Regular cardiac myocyte (primary cell): ENCODE results near the gene PHYH. TPM values are rescaled to one million over a fixed set of nuclear protein-coding genes. Genes with fewer than 3 reads are reported as not detected.

ENCODE experiments used
- total RNA-seq: library from RNA; depleted of rRNA; stranded (reverse); fragments of >200 nt; gene quantifications from 2 replicates; pipeline ENCODE4 v1.2.3, GENCODE V29; 2014

The PHYH gene
- 18.6 and 24.0 TPM in 2 replicates for total RNA-seq

GRCh38 chr10:13299437-13300287, at the start of gene PHYH:
Gene PHYH, minus strand, starts transcription at chr10:13300064. Its CDS starts 22 bp downstream, at chr10:13300042.

GRCh38 chr10:13348216-13349017, 48.6 kb upstream of the PHYH start, which contains the start of gene SEPHS1:
Gene SEPHS1, minus strand, starts transcription at chr10:13348293. Its CDS starts 3,343 bp downstream, at chr10:13344950.

DNA sequence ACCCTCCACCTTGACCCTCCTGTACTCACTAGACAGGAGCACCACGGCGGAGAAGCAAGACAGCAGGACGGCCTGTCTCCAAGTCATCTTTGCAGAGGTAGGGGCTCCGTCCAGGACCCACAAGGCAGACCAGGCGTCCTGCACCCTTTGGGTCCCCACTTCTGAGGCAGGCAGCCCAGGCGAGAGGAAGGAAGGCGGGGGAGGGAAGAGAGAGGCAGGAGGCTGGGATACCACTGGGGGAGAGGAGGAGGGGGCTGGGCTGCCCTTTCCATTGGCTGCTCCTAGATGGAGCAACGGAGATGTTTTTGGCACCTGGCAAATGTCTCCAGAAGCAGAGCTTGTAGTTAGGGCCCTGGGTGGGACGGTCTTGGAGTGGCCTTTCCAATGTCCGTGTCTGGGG, 65.7 kb downstream of the PHYH start, which contains the start of gene UCMA:
TSS of gene UCMA (minus strand) at position 203 of the 400 bp plus-strand sequence. CDS start at position 87, 116 bp downstream.

Other genes with a start within 250 kb of the PHYH start
- 74.2 and 130 TPM in 2 replicates for gene OPTN, start 199.9 kb downstream of the PHYH start, total RNA-seq
- gene MCM10, start 138.5 kb downstream of the PHYH start, total RNA-seq: 1.4 and 25.5 TPM in 2 replicates
- not detected in 2 replicates for gene UCMA, start 65.7 kb downstream of the PHYH start, total RNA-seq
- 20.0 and 36.4 TPM in 2 replicates for gene SEPHS1, start 48.2 kb upstream of the PHYH start, total RNA-seq
- gene BEND7, start 228.9 kb upstream of the PHYH start, total RNA-seq: 0.58 and 2.3 TPM in 2 replicates